Measurements from ENCODE around the gene TTLL8.
"Not testable (repeated sequence)": the region's sequence is repeated elsewhere in the genome, so short reads cannot be mapped to it uniquely, and the experiment has no call there.

TTLL8 gene

GRCh38 chr22:49999946-50000586 is 58.0 kb downstream of the TTLL8 start:
- no peak for DNase-seq

GRCh38 chr22:49999063-49999945 is 58.8 kb downstream of the TTLL8 start:
- DNase-seq: no peak

- DNase-seq: no peak
Measured at GRCh38 chr22:49998718-49999062, 59.4 kb downstream of the TTLL8 start.

- no peak for DNase-seq
Measured at GRCh38 chr22:49997932-49998717, 60.0 kb downstream of the TTLL8 start.

- DNase-seq: no peak
Measured at GRCh38 chr22:49997251-49997599, 60.9 kb downstream of the TTLL8 start.

GRCh38 chr22:49996518-49997250 is 61.4 kb downstream of the TTLL8 start:
- DNase-seq: no peak

GRCh38 chr22:49996119-49996517 is 62.0 kb downstream of the TTLL8 start:
- DNase-seq: no peak

GRCh38 chr22:49995361-49996118 is 62.6 kb downstream of the TTLL8 start:
- DNase-seq: no peak

- DNase-seq: no peak
Measured at GRCh38 chr22:49995041-49995360, 63.1 kb downstream of the TTLL8 start.

GRCh38 chr22:49994361-49995040 is 63.6 kb downstream of the TTLL8 start:
- DNase-seq: no peak

GRCh38 chr22:49993649-49994360 is 64.3 kb downstream of the TTLL8 start:
- DNase-seq: no peak

- no peak for DNase-seq
Measured at GRCh38 chr22:49992921-49993648, 65.0 kb downstream of the TTLL8 start.

GRCh38 chr22:49991907-49992533 is 66.1 kb downstream of the TTLL8 start:
- no peak for DNase-seq

- DNase-seq: no peak
Measured at GRCh38 chr22:49991167-49991566, 66.9 kb downstream of the TTLL8 start.

- not testable (repeated sequence) for DNase-seq
Measured at GRCh38 chr22:49989826-49990225, 68.3 kb downstream of the TTLL8 start.

- DNase-seq: no peak
Measured at GRCh38 chr22:49986325-49986724, 71.8 kb downstream of the TTLL8 start.

GRCh38 chr22:49983148-49984042 is 74.7 kb downstream of the TTLL8 start:
- no peak for DNase-seq

GRCh38 chr22:49981799-49982198 is 76.3 kb downstream of the TTLL8 start:
- DNase-seq: not testable (repeated sequence)

Data from NCI-H187 treated with DMSO at 0.1 percent for 48 hours (cell line).